ENCODE measurements around the gene TPSB2.
"Not testable (repeated sequence)": the region's sequence is repeated elsewhere in the genome, so short reads cannot be mapped to it uniquely, and the experiment has no call there.

The TPSB2 gene

DNA sequence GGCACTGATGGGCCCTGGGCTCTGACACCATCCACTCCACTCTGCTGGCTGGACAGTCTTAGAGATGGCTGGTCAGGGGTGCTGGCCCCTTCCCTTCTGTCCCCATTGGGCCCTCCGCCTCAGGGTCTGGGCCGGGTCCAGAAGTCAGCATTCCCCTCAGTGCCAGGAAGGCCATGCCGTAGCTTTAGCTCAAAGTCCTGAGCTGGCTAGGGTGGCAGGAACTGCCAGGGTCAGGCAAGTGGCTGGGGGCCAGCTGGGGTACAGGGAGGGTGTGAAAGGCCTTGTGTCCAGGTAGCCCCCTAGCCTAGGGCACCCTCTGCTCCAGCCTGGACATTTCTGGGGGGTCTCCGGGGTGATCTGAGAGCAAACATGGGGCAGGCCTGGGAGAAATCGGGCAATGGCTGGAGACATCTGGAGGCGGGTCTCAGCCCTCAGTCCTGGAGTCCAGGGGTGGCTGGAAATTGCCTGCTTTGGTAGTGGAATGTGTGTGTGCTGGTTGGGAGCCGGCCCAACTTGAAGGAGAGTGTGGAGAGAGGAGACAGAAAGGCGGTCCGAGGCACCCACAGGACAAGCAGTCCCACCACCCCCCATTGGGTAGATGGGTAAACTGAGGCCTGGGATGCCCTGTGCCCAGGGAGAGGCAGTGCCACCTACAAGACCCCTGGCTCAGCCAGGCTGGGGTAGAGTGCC lies 37.5 kb downstream of the TPSB2 start:
- H3K4me3 ChIP-seq (ENCODE audit: low read depth, low read length): no peak overlapping the region
- no peak overlapping the region for H3K27ac ChIP-seq (ENCODE audit: extremely low read depth, low read depth, low read length)
- ChIA-PET POLR2A (no interaction called here), CTCF (interaction anchor here (0.6 to 1.8 kb wide), 3 partner anchors 8 to 82 kb away, joined by 3 to 6 read pairs (median 3); no protein-coding TSS in a partner anchor)
- no peaks in the 10 kb centered on the region for H3K36me3 ChIP-seq (ENCODE audit: control insufficient read depth in 2 of 2, insufficient read depth in 1 of 2, low read length in 2 of 2)
- peaks cover 3% of the 10 kb centered on the region; the same call in 1 of the 2 replicates for H3K4me1 ChIP-seq (ENCODE audit: control insufficient read depth, insufficient read depth, low read length)
- H3K9me3 ChIP-seq (ENCODE audit: control insufficient read depth, insufficient read depth, low read depth, low read length): no peaks in the 10 kb centered on the region
- TF ChIP-seq ZBTB11 (tag by site-specific recombination; conservative IDR thresholded peaks at IDR 0.05; ENCODE audit: low read depth) (no peak), ZBTB48 (tag by site-specific recombination; IDR thresholded peaks at IDR 0.05) (no peak), SP2 (tag by site-specific recombination; IDR thresholded peaks at IDR 0.05) (0 out of 2 replicates have a peak, but pooled peaks have one; percentile 6), ZNF394 (tag by site-specific recombination; IDR thresholded peaks at IDR 0.05; ENCODE audit: borderline replicate concordance) (no peak), ZNF335 (tag by site-specific recombination; conservative IDR thresholded peaks at IDR 0.05) (peak; percentile 83), ZNF596 (tag by site-specific recombination; IDR thresholded peaks at IDR 0.05) (no peak), ZNF600 (tag by site-specific recombination; IDR thresholded peaks at IDR 0.05) (peak; percentile 87), ZNF302 (tag by site-specific recombination; IDR thresholded peaks at IDR 0.05; ENCODE audit: low read depth) (no peak)

GRCh38 chr16:1190789-1191188 lies 39.2 kb downstream of the TPSB2 start:
- H3K4me1 ChIP-seq (ENCODE audit: control insufficient read depth, insufficient read depth, low read length); CTCF ChIA-PET; H3K4me3 ChIP-seq (ENCODE audit: low read depth, low read length); H3K27ac ChIP-seq (ENCODE audit: extremely low read depth, low read depth, low read length); H3K9me3 ChIP-seq (ENCODE audit: control insufficient read depth, insufficient read depth, low read depth, low read length); POLR2A ChIA-PET; H3K36me3 ChIP-seq (ENCODE audit: control insufficient read depth in 2 of 2, insufficient read depth in 1 of 2, low read length in 2 of 2): not testable (repeated sequence)

- no peak for TF ChIP-seq ZNF23 (tag by site-specific recombination; IDR thresholded peaks at IDR 0.05; ENCODE audit: borderline replicate concordance)
- TF ChIP-seq ZNF121 (tag by site-specific recombination; IDR thresholded peaks at IDR 0.05): peak; percentile 28; the same call in 1 of the 2 replicates
- CTCF ChIA-PET: interaction anchor here (0.6 kb wide), 1 partner anchor 52 kb away, joined by 3 read pairs; no protein-coding TSS in a partner anchor
- Histone ChIP-seq H3K4me1 (ENCODE audit: control insufficient read depth, insufficient read depth, low read length) (no peaks in the 10 kb centered on the region), H3K27ac (ENCODE audit: extremely low read depth, low read depth, low read length) (no peak overlapping the region), H3K4me3 (ENCODE audit: low read depth, low read length) (no peak overlapping the region), H3K9me3 (ENCODE audit: control insufficient read depth, insufficient read depth, low read depth, low read length) (no peaks in the 10 kb centered on the region), H3K36me3 (ENCODE audit: control insufficient read depth in 2 of 2, insufficient read depth in 1 of 2, low read length in 2 of 2) (no peaks in the 10 kb centered on the region)
- POLR2A ChIA-PET: no interaction called here
These were observed 40.5 kb downstream of the TPSB2 start for GRCh38 chr16:1189455-1189854.

GRCh38 chr16:1188432-1189189 lies 41.4 kb downstream of the TPSB2 start:
- H3K4me3 ChIP-seq (ENCODE audit: low read depth, low read length): no peak overlapping the region
- POLR2A ChIA-PET: no interaction called here
- H3K36me3 ChIP-seq (ENCODE audit: control insufficient read depth in 2 of 2, insufficient read depth in 1 of 2, low read length in 2 of 2): no peaks in the 10 kb centered on the region
- no peak overlapping the region for H3K27ac ChIP-seq (ENCODE audit: extremely low read depth, low read depth, low read length)
- no peaks in the 10 kb centered on the region for H3K9me3 ChIP-seq (ENCODE audit: control insufficient read depth, insufficient read depth, low read depth, low read length)
- CTCF ChIA-PET: interaction anchor here (0.6 kb wide), 1 partner anchor 52 kb away, joined by 3 read pairs; no protein-coding TSS in a partner anchor
- H3K4me1 ChIP-seq (ENCODE audit: control insufficient read depth, insufficient read depth, low read length): no peaks in the 10 kb centered on the region
- no peak for TF ChIP-seq ZNF558 (tag by site-specific recombination; IDR thresholded peaks at IDR 0.05)
- TF ChIP-seq, protein P1, sequence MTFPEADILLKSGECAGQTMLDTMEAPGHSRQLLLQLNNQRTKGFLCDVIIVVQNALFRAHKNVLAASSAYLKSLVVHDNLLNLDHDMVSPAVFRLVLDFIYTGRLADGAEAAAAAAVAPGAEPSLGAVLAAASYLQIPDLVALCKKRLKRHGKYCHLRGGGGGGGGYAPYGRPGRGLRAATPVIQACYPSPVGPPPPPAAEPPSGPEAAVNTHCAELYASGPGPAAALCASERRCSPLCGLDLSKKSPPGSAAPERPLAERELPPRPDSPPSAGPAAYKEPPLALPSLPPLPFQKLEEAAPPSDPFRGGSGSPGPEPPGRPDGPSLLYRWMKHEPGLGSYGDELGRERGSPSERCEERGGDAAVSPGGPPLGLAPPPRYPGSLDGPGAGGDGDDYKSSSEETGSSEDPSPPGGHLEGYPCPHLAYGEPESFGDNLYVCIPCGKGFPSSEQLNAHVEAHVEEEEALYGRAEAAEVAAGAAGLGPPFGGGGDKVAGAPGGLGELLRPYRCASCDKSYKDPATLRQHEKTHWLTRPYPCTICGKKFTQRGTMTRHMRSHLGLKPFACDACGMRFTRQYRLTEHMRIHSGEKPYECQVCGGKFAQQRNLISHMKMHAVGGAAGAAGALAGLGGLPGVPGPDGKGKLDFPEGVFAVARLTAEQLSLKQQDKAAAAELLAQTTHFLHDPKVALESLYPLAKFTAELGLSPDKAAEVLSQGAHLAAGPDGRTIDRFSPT (tag by site-specific recombination; IDR thresholded peaks at IDR 0.05): peak; percentile 74; the same call in 1 of the 2 replicates
- TF ChIP-seq ZBTB11 (tag by site-specific recombination; conservative IDR thresholded peaks at IDR 0.05; ENCODE audit: low read depth): no peak
- no peak for TF ChIP-seq ZBTB17 (tag by site-specific recombination; IDR thresholded peaks at IDR 0.05)
- no peak for TF ChIP-seq ZNF132 (tag by site-specific recombination; IDR thresholded peaks at IDR 0.05; ENCODE audit: borderline replicate concordance)
- TF ChIP-seq GLIS2 (tag by site-specific recombination; IDR thresholded peaks at IDR 0.05): peak; percentile 34; the same call in 1 of the 2 replicates
- TF ChIP-seq KLF1 (tag by site-specific recombination; IDR thresholded peaks at IDR 0.05): 0 out of 2 replicates have a peak, but pooled peaks have one; percentile 13
- no peak for TF ChIP-seq SP3 (tag by site-specific recombination; IDR thresholded peaks at IDR 0.05)
